ELF-1 (cell line): ENCODE data around the gene HES7.

Experiments
- DNase-seq: peaks from one replicate; pipeline ENCODE4 v3.0.0-alpha.2; 2016; ENCODE audit warnings: low read depth, low spot score

Gene HES7

DNA sequence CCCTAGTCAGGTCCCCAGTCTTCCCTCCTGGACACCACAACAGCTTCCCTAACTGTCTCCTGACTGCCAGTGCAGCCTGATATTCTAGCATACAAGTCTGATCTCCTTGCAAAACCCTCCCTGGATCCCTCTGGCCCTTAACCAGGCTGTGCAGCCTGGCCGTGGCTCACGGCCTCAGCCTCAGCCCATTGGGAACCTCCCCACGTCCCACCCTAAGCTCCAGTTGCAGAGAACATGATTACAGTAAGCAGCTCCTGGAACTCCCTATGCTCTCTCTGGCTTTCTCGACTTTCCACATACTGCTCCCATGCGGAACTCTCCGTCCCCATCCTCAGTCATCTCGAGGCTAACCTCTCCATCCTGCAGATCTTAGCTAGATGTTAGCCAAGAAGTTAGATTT lies 49.4 kb downstream of the HES7 start:
- no peak for DNase-seq

DNA sequence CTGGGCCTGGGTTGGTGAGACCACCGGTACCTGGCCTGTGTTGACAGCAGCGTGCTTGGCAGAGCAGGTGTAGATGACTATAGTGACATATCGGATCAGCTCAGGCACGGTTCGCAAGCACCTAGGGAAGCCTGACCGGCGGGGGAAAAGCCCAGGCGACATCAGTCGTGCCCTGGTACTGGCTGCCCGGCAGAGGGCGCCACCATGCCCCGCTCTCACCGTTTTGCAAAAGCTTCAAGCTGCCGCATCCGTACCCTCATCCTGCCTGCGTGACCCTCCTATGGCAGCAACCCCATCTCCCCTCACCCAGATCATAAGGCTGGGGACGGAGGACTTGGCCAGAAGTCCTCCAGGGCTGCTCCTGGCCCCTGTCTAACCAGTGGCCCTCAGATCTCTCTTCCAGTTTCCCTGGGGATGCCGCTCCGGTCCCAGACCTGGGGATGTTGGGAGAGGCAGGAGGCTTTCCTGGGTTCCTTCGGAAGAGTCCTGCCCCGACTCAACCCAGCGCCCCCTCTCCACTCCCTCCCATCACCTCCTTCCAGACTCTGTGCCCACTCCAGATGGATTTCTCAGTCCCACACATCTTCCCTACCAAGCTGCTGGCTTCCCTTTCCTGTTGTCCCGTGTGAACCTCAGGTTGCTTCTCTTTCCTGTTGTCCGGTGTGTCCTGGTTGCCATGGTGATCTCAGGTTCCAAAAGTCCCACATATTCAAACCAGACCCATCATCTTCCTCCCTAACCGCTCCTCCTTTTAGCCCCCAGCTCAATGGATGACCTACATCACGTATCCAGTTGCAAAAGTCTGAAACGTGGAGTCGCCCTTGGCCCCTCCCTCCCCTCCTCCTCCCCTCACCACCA lies 50.0 kb downstream of the HES7 start:
- DNase-seq: peak; percentile 89

DNA sequence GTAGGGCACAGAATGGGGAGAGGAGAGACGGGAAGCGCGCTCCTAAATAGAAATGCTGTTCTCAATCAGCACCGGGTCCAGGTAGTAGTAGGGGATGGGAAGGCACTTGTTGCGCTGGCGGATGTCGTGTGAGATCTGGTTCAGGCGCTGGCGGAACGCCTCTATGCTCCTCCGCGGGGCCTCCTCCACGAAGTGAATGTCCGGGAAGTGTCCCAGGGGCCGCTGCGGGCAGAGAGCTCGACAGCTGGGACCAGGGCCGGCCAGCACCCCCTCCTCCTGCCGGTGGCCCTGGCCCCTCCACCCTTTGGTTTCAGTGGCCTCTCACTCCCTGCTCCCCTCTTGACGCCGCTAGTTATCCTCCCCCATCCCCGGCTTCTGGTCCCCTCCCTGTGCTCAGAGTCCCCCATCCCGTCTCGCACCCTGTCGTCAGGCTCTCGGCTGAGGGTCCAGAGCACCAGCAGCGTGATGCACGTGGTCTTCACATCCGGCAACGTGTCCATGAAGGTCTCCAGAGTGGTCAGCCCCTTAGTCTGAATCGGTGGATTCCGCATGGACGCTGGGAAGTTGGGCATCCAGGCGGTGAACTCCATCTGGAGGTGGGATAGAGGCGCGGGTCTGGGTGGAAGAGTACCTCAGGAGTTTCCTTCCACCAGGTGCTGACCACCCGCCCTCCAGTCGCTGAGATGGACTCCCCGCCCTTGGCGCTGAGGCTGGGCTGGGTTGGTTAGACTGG lies 51.0 kb downstream of the HES7 start:
- DNase-seq: peak; percentile 20

DNA sequence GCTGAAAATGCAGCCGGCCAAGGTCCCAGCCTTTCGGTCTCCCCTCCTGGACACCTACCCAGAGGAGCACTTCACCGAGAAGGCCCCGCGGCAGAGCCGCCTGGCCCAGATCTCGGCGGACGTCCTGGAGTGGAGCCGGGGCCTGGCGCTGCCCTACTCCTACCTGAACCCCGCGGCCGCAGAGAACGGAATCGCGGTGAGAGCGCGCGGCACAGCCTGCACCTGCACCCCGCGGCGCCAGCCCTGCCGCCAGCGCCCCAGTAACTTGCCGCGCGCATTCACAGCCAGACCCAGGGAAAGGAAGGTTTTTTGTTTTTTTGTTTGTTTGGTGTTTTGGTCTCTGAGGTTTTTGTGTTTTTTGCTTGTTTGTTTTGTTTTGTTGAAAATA lies 51.6 kb downstream of the HES7 start:
- no peak for DNase-seq

DNA sequence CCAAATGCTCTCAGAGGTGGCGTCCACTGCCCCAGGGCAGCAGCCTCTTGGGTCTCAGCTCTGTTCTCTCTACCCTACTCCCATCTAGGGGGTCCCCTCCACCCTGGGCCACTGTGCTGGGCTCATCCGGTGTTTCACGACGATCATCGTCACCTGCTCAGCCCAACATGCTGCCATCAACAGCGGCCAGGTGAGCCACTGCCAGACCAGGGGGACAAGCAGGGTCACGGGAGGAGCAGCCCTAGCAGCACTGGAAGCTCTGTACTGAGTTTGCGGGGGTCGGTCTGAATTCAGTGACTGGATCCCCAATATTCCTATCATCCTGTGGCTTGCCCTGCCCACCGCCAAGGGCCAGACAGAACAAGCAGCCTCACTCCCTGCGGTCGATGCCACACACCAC lies 52.4 kb downstream of the HES7 start:
- DNase-seq: no peak
